Activated T-helper 17 cell treated with anti-CD3 and anti-CD28 coated beads, Interleukin-2, amount 50 U/mL, for 72 hours (primary cell): ENCODE measurements around the gene TEX35. TPM values are rescaled to one million over a fixed set of nuclear protein-coding genes. Genes with fewer than 3 reads are reported as not detected.

ENCODE experiments used
- ATAC-seq: fragments of 150-1000 bp; cut with Tn5 transposase; replicated peaks from 2 replicates; pipeline ENCODE4 v1.10.0; 2021; ENCODE audit warnings: mild to moderate bottlenecking, moderate library complexity
- H3K27ac Mint-ChIP-seq: one replicate; pipeline ENCODE4 v1.8.0; 2022; ENCODE audit warnings: mixed read lengths
- H3K27me3 Mint-ChIP-seq: one replicate; pipeline ENCODE4 v1.8.0; 2022; ENCODE audit warnings: mixed read lengths
- H3K36me3 Mint-ChIP-seq: one replicate; pipeline ENCODE4 v1.8.0; 2022; ENCODE audit warnings: low read depth, mild to moderate bottlenecking, mixed read lengths
- H3K4me1 Mint-ChIP-seq: one replicate; pipeline ENCODE4 v1.8.0; 2022; ENCODE audit warnings: mixed read lengths
- H3K4me3 Mint-ChIP-seq: one replicate; pipeline ENCODE4 v1.8.0; 2022; ENCODE audit warnings: mild to moderate bottlenecking, mixed read lengths
- H3K9me3 Mint-ChIP-seq: one replicate; pipeline ENCODE4 v1.8.0; 2022; ENCODE audit warnings: mixed read lengths
- total RNA-seq, 2 donors: library from RNA; stranded (reverse); gene quantifications; one replicate each; pipeline ENCODE4 v1.2.3, GENCODE V29; 2022

TEX35 gene
- total RNA-seq, 2 donors from 2014 or later: not detected

DNA sequence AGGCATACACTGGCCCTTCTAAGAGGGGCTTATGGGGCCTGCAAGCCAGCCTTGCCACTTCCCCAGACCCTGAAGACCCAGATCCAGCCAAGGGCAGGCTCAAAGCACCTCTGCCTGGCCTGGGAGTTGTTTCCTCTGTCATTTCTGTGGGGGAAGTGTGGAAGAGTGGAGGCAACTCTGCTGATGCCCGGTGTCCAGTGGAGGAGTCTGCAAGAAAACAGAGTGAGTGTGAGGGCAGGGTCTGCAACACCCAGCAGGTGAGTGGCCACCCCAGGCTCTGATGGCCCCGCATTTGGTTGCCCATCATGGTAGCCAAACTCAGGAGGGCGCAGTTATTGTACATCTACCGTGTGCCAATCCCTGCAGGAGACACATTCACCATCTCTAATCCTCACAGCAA is 24.5 kb upstream of the TEX35 start:
- Mint-ChIP-seq H3K4me3 (no peak overlapping the region), H3K27me3 (peaks cover 17% of the 10 kb centered on the region), H3K9me3 (no peaks in the 10 kb centered on the region), H3K4me1 (no peaks in the 10 kb centered on the region), H3K36me3 (no peaks in the 10 kb centered on the region), H3K27ac (no peak overlapping the region)
- ATAC-seq: no peak

DNA sequence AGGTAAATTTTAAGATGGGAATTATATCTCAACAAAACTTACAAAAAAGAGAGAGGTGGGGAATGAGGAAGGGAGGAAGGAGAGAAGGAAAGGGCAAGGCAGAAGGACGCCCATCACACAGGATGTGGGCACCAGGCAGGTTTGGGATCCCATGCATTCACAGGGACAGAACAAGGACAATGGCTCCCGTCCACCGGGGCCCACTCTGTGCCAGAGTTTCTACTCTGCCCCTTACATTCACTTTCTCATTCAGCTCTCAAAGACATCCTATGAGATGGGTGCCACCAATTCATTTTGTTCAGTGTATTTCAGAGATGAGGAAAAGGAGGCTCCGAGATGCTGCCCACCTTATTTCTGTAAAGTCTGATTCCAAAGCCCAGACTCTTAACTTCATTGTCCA is 23.5 kb upstream of the TEX35 start:
- Mint-ChIP-seq H3K36me3 (no peaks in the 10 kb centered on the region), H3K27me3 (peaks cover 14% of the 10 kb centered on the region), H3K9me3 (no peaks in the 10 kb centered on the region), H3K4me3 (no peak overlapping the region), H3K27ac (no peak overlapping the region), H3K4me1 (no peaks in the 10 kb centered on the region)
- no peak for ATAC-seq

DNA sequence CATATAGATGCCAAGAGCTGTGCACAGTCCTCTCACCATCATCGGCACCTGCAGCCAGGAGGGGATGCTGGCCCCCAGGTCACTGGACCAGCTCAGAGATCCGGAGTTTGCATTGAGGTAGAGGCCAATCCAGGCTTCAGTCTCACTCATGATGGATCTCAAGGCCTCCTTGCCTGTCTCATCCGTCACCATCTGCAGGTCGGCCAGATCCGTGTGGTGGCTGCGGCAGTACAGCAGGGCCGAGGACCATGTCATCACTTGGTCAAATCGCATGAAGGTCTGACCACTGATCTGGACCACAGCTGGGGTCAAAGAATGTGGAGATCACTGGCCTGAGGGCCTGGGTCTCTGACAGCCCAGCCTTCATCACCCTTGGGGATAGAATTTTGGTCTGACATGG is 22.8 kb upstream of the TEX35 start:
- ATAC-seq: no peak
- Mint-ChIP-seq H3K27ac (no peak overlapping the region), H3K4me3 (no peak overlapping the region), H3K36me3 (no peaks in the 10 kb centered on the region), H3K27me3 (peaks cover 14% of the 10 kb centered on the region), H3K4me1 (no peaks in the 10 kb centered on the region), H3K9me3 (no peaks in the 10 kb centered on the region)

DNA sequence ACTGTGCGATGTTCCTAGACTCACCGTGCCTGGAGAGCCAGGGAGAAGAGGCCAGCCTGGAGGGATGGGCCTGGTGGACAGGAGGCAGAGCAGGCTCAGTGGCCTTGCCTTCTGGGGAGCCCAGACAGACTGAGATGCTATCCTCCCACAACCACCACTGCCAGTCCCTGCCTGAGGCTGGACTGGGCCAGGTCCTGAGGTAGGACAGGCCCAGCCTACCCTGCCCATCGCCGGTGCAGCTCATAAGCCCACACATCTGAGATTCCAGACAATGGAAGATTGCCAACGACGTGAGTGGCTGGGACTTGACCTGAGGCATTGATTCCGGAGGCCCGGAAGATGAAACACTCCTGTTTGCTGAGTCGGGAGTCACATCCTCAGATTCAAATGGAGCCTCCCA is 21.9 kb upstream of the TEX35 start:
- Mint-ChIP-seq H3K27ac (no peak overlapping the region), H3K4me3 (no peak overlapping the region), H3K27me3 (peaks cover 17% of the 10 kb centered on the region), H3K36me3 (no peaks in the 10 kb centered on the region), H3K9me3 (no peaks in the 10 kb centered on the region), H3K4me1 (no peaks in the 10 kb centered on the region)
- ATAC-seq: no peak

DNA sequence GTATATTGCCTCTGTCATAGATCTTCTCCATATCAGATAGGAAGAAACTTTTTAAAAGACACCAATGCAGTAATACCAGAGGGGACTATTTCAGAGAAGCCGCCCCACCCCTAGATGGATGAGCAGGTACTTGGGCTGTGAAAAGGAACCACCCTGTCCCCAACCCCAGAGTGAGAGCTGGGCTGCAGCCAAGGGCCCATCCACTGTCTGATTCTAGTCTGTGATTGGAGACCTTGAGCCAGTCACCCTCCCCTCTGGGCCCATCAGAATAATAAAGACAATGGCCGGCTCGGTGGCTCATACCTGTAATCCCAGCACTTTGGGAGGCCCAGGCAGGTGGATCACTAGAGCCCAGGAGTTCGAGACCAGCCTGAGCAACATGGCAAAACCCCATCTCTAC is 21.2 kb upstream of the TEX35 start:
- peaks cover 17% of the 10 kb centered on the region for H3K27me3 Mint-ChIP-seq
- no peak overlapping the region for H3K27ac Mint-ChIP-seq
- H3K4me1 Mint-ChIP-seq: no peaks in the 10 kb centered on the region
- H3K4me3 Mint-ChIP-seq: no peak overlapping the region
- no peak for ATAC-seq
- H3K36me3 Mint-ChIP-seq: no peaks in the 10 kb centered on the region
- H3K9me3 Mint-ChIP-seq: no peaks in the 10 kb centered on the region

DNA sequence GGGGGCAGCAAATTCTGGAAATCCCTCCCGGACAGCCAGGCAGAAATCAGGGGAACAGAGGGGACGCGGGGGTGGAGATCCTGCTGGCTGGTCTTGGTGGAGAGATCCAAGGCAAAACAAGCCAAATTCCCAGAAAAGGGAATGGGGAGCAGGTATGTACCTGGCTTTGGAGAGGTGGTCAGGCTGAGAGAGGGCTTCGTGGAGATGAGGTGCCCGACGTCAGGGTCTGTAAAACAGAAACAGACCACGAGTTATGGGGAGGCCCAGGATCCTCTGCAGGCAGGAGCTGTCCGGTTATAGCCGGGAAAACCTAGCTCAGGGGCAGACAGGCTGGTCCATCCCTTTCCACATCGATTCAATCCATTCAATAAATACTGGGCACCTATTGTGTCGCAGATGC is 20.6 kb upstream of the TEX35 start:
- no peak overlapping the region for H3K27ac Mint-ChIP-seq
- H3K4me3 Mint-ChIP-seq: no peak overlapping the region
- H3K27me3 Mint-ChIP-seq: peaks cover 15% of the 10 kb centered on the region
- no peaks in the 10 kb centered on the region for H3K9me3 Mint-ChIP-seq
- no peaks in the 10 kb centered on the region for H3K36me3 Mint-ChIP-seq
- ATAC-seq: no peak
- H3K4me1 Mint-ChIP-seq: no peaks in the 10 kb centered on the region

DNA sequence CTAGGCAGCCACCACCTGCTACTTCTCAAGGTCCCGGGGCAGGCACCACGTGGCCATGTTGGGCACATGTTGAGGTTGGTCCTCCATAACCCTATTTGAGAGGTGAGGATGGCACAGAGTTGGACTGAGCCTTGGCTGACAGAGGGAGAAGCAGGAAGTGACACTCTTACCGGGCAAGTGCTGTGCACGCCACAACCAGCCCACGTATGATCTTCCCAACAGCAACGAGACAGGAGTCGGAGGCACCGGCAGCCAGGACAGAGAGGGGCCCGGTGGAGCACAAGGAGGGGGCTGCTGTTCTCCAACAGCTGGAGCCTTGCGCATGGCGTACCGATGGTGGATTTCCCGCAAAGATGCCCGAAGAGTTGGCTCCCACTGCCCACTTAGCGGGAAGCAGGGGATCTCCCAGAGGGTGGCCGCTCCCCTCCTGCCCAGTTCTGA is 19.6 kb upstream of the TEX35 start:
- no peak overlapping the region for H3K4me3 Mint-ChIP-seq

DNA sequence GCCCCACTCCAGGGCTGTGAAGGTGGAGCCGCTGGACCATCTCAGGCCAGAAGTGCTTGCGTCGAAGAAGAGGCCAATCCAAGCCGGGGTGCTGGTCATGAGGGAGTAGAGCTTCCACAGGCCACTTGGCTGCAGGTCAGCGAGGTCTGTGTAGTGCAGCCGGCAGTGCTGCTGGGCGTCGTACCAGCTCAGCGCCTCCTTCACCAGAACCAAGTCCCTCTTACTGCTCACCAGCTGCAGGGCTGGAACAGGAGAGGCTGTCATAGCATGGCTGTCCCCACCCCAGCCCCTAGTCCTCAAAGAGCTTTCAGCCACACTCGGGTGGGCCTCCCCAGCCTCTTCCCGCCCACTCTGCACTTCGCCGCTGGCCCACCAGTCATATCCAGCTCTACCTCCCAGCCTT is 18.3 kb upstream of the TEX35 start:
- peaks cover 3% of the 10 kb centered on the region for H3K27me3 Mint-ChIP-seq
- no peaks in the 10 kb centered on the region for H3K36me3 Mint-ChIP-seq
- H3K9me3 Mint-ChIP-seq: no peaks in the 10 kb centered on the region
- H3K27ac Mint-ChIP-seq: no peak overlapping the region
- no peak for ATAC-seq
- H3K4me3 Mint-ChIP-seq: no peak overlapping the region
- no peaks in the 10 kb centered on the region for H3K4me1 Mint-ChIP-seq

More for the DNA sequence above, 19.6 kb upstream of the TEX35 start:
- ATAC-seq: no peak
- Mint-ChIP-seq H3K27ac (no peak overlapping the region), H3K36me3 (no peaks in the 10 kb centered on the region), H3K27me3 (peaks cover 7% of the 10 kb centered on the region), H3K9me3 (no peaks in the 10 kb centered on the region), H3K4me1 (no peaks in the 10 kb centered on the region)

DNA sequence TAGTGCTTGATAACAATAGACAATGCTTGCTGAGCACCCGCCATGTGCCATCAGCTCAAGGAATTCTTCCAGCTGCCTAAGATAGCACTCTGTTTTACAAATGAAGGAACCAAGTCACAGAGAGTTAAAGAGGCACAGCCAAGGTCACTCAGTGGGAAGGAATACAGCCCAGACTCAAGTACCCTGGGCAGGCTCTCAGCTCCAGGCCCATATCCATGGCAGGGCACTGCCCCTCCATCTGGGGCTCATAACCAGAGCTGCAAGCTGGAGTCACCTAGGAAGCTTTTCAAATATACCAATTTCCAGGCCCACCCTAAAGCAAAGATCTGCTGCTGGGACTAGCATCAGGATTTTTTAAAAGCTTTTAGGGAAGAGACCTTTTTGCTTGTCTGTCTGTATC is 17.8 kb upstream of the TEX35 start:
- Mint-ChIP-seq H3K36me3 (no peaks in the 10 kb centered on the region), H3K27me3 (peaks cover 3% of the 10 kb centered on the region), H3K27ac (no peak overlapping the region), H3K4me3 (no peak overlapping the region), H3K4me1 (no peaks in the 10 kb centered on the region), H3K9me3 (no peaks in the 10 kb centered on the region)
- no peak for ATAC-seq

DNA sequence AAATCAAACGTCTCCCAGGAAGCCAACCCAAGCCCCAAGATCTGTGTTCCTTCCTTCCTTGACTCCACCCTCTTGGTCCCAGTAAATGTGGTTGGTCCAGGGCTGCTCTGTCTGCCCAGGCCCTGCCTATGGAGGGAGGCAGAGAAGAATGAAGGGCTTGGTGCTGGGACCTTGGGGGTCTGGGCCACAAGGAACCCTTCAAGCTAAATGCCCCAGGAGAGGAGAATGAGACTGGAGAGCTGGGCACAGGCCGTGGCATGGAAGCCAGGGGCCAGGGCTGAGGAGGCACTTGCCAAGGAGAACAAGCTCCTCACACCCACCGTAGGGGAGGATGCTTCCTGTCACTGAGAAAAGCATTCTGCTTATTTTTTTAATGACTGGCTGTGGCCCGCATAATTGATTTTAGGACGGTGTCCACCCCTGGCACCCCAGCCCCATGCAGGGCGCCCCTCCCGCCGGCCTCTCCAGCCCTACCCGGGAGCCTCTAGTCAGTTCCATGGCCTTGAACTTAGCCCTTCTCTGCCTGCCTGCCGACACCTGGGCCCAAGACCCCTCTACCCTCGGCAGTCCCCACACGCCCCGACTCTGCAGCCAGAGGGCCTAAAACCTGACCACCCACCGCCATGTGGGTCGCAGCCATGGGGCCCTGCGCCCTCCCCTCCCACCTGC is 17.0 kb upstream of the TEX35 start:
- peaks cover 3% of the 10 kb centered on the region for H3K27me3 Mint-ChIP-seq
- H3K4me1 Mint-ChIP-seq: no peaks in the 10 kb centered on the region
- H3K36me3 Mint-ChIP-seq: no peaks in the 10 kb centered on the region
- H3K4me3 Mint-ChIP-seq: no peak overlapping the region
- H3K9me3 Mint-ChIP-seq: no peaks in the 10 kb centered on the region
- H3K27ac Mint-ChIP-seq: no peak overlapping the region
- no peak for ATAC-seq

DNA sequence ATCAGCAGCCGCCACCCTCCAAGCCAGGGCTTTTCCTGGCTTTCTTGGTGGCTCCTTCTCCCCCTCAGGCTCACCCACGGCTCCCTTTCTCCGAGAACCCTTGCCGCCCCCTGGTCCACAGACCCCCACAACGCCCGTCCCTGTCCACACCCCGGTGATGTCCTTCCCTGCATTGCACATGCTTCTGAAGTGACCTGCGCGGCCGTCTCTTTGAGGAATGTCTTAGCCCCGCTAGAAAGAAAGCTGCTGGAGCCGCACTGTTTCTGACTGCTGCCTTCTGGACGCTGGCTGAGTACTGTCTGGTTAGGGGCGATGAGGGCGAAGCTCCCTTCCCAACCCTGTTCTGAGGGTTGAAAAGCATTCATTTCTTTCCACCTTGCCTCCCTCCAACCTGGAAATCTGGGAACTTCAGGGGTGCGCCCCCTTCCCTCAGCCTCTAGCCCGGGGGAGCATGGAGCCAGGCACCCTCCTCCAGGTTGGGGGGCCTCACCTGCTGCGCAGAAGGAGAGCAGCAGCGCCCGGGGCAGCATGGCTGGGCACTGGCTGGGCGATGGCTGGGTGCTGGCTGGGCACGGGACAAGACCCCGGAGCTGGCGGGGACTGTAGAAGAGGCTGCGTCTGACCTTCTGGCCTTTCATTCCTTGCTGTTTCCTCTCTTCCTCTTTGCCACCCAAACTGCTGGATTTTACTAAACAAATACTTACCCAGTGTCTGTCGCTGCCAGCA is 16.3 kb upstream of the TEX35 start, which contains the start of gene CLEC20A:
TSS of gene CLEC20A (minus strand) at position 555 of the 726 bp plus-strand sequence. CDS start at position 530, 25 bp downstream.
- H3K36me3 Mint-ChIP-seq: no peaks in the 10 kb centered on the region
- H3K4me3 Mint-ChIP-seq: no peak within 1 kb of the TSS
- no peaks in the 10 kb centered on the region for H3K4me1 Mint-ChIP-seq
- peaks cover 3% of the 10 kb centered on the region for H3K27me3 Mint-ChIP-seq
- ATAC-seq: no peak
- no peaks in the 10 kb centered on the region for H3K9me3 Mint-ChIP-seq
- no peak within 1 kb of the TSS for H3K27ac Mint-ChIP-seq

DNA sequence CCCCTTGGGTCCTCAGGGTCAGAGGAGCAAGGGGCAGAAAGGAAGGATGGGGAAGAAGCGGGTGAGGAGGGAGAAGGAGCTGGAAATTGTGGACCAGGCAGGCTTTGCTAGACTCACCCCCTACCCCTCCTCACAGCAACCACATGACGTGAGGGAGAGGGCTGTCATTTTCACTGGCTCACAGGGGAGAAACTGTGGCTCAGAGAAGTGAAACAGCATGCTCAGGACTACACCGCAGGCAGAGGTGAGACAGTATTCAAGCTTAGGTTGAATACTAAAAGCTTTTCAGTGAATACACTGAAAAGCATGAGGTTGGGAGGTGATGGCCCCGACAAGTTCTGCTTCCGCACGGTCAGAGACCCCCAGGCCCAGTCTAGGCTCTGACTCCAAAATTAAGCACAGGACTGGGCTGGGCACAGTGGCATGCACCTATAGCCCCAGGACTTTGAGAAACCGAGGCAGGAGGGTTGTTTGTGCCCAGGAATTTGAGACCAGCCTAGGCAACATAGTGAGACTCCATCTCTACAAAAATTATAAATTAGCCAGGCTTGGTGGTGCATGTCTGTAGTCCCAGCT is 14.9 kb upstream of the TEX35 start:
- ATAC-seq: no peak
- Mint-ChIP-seq H3K4me3 (no peak overlapping the region), H3K27me3 (peaks cover 7% of the 10 kb centered on the region), H3K4me1 (no peaks in the 10 kb centered on the region), H3K36me3 (no peaks in the 10 kb centered on the region), H3K9me3 (no peaks in the 10 kb centered on the region), H3K27ac (no peak overlapping the region)

DNA sequence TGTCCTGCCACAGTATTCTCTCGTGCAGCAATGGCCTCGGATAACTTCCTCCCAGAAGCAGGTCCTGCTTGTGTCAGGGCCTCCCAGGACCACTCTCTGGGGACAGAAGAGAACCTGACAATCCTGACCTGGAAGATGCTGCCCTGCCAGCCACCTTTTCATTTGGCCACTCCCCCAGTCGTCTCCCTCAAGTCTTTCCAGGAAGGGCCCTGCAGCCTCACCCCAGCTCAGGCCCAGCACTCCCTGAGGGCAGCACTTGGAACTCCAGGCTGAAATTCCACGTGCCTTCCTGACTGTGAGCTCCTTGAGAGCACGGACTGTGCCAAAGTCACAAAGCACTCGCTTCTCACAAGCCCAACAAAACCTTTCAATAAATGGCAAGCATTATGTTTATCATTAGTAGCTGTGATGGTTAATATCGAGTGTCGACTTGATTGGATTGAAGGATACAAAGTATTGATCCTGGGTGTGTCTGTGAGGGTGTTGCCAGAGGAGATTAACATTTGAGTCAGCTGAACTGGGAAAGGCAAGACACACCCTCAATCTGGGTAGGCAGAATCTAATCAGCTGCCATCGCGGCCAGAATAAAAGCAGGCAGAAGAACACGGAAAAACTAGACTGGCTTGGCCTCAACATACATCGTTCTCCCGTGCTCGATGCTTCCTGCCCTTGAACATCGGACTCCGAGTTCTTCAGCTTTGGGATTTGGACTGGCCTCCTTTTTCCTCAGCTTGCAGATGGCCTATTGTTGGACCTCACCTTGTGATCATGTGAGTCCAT is 13.8 kb upstream of the TEX35 start:
- no peak for ATAC-seq
- Mint-ChIP-seq H3K27me3 (peaks cover 9% of the 10 kb centered on the region), H3K4me3 (no peak overlapping the region), H3K36me3 (no peaks in the 10 kb centered on the region), H3K27ac (no peak overlapping the region), H3K9me3 (no peaks in the 10 kb centered on the region), H3K4me1 (no peaks in the 10 kb centered on the region)

DNA sequence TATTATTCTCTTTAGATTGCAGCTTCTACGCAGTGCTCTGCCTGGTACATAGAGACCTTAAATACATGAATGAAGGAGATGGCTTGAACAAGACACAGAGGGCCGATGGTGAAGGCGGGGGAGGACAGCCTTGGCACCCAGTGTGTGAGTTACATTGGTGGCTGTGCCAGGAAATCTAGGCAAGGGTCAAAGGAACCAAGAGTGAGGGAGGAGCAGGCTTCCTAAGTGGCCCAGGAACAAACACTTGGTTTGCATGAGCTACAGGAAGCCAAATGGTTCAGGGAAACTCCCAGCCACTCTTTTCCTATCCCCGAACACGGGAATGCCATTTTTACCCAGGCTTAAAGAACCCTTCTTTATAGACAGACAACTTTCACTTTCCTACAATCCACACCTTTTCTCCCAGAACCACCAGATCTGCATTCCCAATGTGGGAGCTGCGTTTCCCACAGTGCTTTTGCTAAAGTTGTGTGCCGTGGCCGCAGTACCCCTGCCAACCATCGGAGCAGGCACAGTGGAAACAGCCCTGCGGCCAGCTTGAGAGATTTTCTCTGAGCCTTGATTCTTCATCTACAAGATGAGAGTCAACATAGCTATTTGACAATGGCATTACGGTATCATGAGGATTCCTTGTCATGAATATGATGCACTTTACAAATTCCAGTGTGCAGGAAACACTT is 12.7 kb upstream of the TEX35 start:
- H3K27ac Mint-ChIP-seq: no peak overlapping the region
- no peak for ATAC-seq

More for the DNA sequence above, 12.7 kb upstream of the TEX35 start:
- Mint-ChIP-seq H3K9me3 (no peaks in the 10 kb centered on the region), H3K27me3 (peaks cover 12% of the 10 kb centered on the region), H3K4me3 (no peak overlapping the region), H3K4me1 (no peaks in the 10 kb centered on the region), H3K36me3 (no peaks in the 10 kb centered on the region)
